ENCODE results near the gene IGF2BP3. TPM values are rescaled to one million over a fixed set of nuclear protein-coding genes. Genes with fewer than 3 reads are reported as not detected.

The IGF2BP3 gene
- total and polyA plus RNA-seq, 4 donors, result 0.18 to 60.2 (median 1.5) TPM

DNA sequence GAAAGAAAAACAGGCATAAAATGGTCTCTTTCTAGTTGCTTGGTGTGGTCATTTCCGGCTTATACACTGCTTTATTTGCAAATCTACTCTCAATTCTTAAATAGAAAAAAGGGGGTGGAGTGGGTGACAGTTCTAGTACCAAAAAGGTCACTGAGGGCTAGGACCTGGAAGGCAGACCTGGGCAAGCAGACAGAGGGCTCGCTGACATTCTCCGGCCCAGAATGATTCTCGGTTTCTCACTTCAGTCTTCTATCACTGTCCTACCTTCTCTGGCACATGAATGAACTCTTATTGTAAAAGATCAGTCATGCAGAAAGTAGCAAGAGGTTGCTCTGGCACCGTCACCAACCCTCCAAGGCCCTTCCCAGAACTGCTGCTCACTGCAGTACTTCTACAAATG is 117.1 kb downstream of the IGF2BP3 start:
- Histone ChIP-seq H3K4me3 (no peak overlapping the region), H3K36me3 (ENCODE audit: control insufficient read depth in 4 of 4, insufficient read depth in 4 of 4, low read length in 4 of 4) (peaks cover 0 to 6% (median 3%) of the 10 kb centered on the region in 4 donors), H3K27ac (ENCODE audit: low read depth in 1 of 2, low read length in 1 of 2) (no peak overlapping the region), H3K4me1 (ENCODE audit: control insufficient read depth in 5 of 5, insufficient read depth in 5 of 5, low read length in 5 of 5) (peaks cover 0 to 3% (median 0%) of the 10 kb centered on the region in 5 donors), H3K9me3 (ENCODE audit: control insufficient read depth in 4 of 4, insufficient read depth in 3 of 4, low read length in 3 of 4) (no peaks in the 10 kb centered on the region), H3K9ac (ENCODE audit: insufficient read depth in 1 of 2, low read length in 2 of 2) (no peak overlapping the region), H3K27me3 (ENCODE audit: control insufficient read depth in 3 of 3, insufficient read depth in 3 of 3, low read length in 2 of 3) (no peaks in the 10 kb centered on the region)
- TF ChIP-seq, protein P1, sequence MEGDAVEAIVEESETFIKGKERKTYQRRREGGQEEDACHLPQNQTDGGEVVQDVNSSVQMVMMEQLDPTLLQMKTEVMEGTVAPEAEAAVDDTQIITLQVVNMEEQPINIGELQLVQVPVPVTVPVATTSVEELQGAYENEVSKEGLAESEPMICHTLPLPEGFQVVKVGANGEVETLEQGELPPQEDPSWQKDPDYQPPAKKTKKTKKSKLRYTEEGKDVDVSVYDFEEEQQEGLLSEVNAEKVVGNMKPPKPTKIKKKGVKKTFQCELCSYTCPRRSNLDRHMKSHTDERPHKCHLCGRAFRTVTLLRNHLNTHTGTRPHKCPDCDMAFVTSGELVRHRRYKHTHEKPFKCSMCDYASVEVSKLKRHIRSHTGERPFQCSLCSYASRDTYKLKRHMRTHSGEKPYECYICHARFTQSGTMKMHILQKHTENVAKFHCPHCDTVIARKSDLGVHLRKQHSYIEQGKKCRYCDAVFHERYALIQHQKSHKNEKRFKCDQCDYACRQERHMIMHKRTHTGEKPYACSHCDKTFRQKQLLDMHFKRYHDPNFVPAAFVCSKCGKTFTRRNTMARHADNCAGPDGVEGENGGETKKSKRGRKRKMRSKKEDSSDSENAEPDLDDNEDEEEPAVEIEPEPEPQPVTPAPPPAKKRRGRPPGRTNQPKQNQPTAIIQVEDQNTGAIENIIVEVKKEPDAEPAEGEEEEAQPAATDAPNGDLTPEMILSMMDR (IDR thresholded peaks at IDR 0.05; ENCODE audit: control extremely low read depth, extremely low read depth), result no peak
- 87 to 92% methylated on average over 5 of the region's 5 CpGs for WGBS, 2 donors
- ATAC-seq (ENCODE audit: insufficient read depth, low FRiP score), result no peak
- no peak for DNase-seq

DNA sequence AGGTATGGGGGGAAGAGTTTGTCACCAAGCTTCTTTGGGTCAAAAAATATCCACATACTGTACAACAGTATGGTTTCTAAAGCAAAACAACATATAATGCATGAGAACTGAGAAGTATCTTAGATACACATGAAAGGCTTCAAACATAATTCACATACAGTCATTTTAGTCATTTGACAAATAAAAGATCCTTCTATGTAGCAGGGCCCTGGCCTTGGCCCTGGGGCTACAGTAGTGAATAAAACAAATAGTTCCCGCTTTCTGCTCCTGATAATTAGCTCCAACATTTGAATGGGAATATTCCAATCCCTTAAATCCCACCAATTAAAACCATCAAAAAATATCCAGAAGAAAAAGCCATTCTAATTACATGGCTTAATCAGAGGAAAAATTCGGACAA is 119.8 kb downstream of the IGF2BP3 start:
- ATAC-seq (ENCODE audit: insufficient read depth, low FRiP score) (no peak), DNase-seq (no peak)
- no peaks in the 10 kb centered on the region for H3K9me3 ChIP-seq (ENCODE audit: control insufficient read depth in 4 of 4, insufficient read depth in 3 of 4, low read length in 3 of 4)
- peaks cover 0 to 19% (median 8%) of the 10 kb centered on the region in 4 donors for H3K36me3 ChIP-seq (ENCODE audit: control insufficient read depth in 4 of 4, insufficient read depth in 4 of 4, low read length in 4 of 4)
- no peak overlapping the region for H3K9ac ChIP-seq (ENCODE audit: insufficient read depth in 1 of 2, low read length in 2 of 2)
- no peaks in the 10 kb centered on the region for H3K27me3 ChIP-seq (ENCODE audit: control insufficient read depth in 3 of 3, insufficient read depth in 3 of 3, low read length in 2 of 3)
- TF ChIP-seq, protein P1 (IDR thresholded peaks at IDR 0.05; ENCODE audit: control extremely low read depth, extremely low read depth), result no peak
- WGBS, 2 donors, result 95 to 98% methylated on average over 2 of the region's 2 CpGs
- peaks cover 0 to 3% (median 0%) of the 10 kb centered on the region in 5 donors for H3K4me1 ChIP-seq (ENCODE audit: control insufficient read depth in 5 of 5, insufficient read depth in 5 of 5, low read length in 5 of 5)
- H3K4me3 ChIP-seq, result no peak overlapping the region
- H3K27ac ChIP-seq (ENCODE audit: low read depth in 1 of 2, low read length in 1 of 2), result no peak overlapping the region

DNA sequence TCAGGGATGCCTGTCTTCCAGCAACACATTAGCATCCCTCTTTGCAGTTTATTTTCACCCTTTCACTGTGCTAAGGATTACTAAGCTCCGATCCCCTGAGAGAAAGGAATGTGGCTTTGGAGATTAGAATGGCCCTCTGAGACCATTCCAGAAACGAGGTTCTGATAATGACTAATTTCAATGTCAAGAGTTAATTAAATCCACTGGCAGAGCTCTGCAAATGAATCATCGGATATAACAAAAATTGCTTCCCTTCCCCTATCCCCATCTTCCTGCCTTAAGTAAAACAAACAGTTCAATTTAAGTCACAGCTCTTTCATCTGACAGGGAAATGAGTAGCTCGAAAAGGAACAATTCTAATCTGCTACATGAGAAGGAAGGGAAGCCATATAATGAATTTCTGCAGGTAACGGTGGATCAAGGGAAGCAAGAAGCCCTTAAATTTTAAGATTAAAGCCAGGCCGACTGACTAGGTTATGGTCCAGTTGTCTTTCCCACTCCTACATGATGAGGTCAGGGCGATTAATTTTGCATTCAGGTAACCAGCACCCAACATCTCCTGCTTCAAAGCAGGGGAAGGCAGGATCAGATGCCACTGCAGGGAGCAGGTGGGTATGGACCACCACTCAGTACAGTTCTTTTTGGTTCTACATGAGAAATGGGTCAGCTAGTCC is 120.7 kb downstream of the IGF2BP3 start:
- WGBS, 2 donors, result 57 to 75% methylated on average over 7 of the region's 7 CpGs
- H3K9me3 ChIP-seq (ENCODE audit: control insufficient read depth in 4 of 4, insufficient read depth in 3 of 4, low read length in 3 of 4), result no peaks in the 10 kb centered on the region
- no peak overlapping the region for H3K27ac ChIP-seq (ENCODE audit: low read depth in 1 of 2, low read length in 1 of 2)
- DNase-seq (no peak), ATAC-seq (ENCODE audit: insufficient read depth, low FRiP score) (no peak)
- peaks cover 0 to 3% (median 0%) of the 10 kb centered on the region in 5 donors for H3K4me1 ChIP-seq (ENCODE audit: control insufficient read depth in 5 of 5, insufficient read depth in 5 of 5, low read length in 5 of 5)
- H3K36me3 ChIP-seq (ENCODE audit: control insufficient read depth in 4 of 4, insufficient read depth in 4 of 4, low read length in 4 of 4), result peaks cover 0 to 24% (median 11%) of the 10 kb centered on the region in 4 donors
- TF ChIP-seq, protein P1 (IDR thresholded peaks at IDR 0.05; ENCODE audit: control extremely low read depth, extremely low read depth), result no peak
- no peak overlapping the region for H3K4me3 ChIP-seq
- no peaks in the 10 kb centered on the region for H3K27me3 ChIP-seq (ENCODE audit: control insufficient read depth in 3 of 3, insufficient read depth in 3 of 3, low read length in 2 of 3)
- no peak overlapping the region for H3K9ac ChIP-seq (ENCODE audit: insufficient read depth in 1 of 2, low read length in 2 of 2)

Data from lung (tissue), 12 donors.